Hematopoietic multipotent progenitor cell (in vitro differentiated cells): ENCODE data around the gene SYNDIG1. TPM values are rescaled to one million over a fixed set of nuclear protein-coding genes. Genes with fewer than 3 reads are reported as not detected.

Experiments used
- DNase-seq, 3 donors: peaks; one replicate each; pipeline ENCODE4 v3.0.0-alpha.2; 2011 to 2015; ENCODE audit warnings: low read depth in 2 of 3, low spot score in 2 of 3
- total RNA-seq: library from RNA; depleted of rRNA; stranded (reverse); fragments of >200 nt; gene quantifications from one replicate; pipeline ENCODE4 v1.2.3, GENCODE V29; 2012

Gene SYNDIG1
- total RNA-seq, 1 donor = under 0.01 TPM

DNA sequence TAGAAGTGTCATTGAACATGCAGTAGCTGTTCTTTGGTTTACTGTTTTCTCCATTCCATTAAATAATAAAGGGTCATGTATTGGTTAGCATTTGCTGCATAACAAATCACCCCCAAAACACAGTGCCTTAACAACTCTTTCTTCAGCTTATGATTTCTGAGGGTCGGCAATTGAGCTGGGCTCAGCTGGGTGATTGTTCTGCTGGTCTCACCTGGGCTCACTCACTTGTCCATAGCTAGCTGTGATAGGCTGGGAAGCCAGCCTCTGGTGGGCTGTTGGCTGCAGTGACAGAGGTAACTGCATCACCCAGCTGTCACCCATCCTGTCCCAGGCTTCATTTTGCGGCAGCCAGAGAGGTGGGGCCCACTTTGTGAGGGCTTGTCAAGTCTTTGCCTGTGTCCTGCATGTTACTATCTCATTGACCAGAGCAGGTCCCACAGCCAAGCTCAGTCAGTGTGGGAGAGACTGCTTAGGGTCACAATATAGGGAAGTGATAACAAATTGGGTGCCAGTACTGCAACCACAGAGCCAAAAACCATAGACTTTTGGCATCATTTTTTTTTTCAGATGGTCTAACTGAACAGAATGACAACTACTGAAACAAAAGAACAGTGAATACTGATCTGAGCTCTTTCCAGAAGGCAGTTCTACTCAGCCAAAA is 76.9 kb downstream of the SYNDIG1 start:
- no peak for DNase-seq

GRCh38 chr20:24547967-24548366 is 78.5 kb downstream of the SYNDIG1 start:
- no peak for DNase-seq

- no peak for DNase-seq
These were observed 89.8 kb downstream of the SYNDIG1 start for GRCh38 chr20:24559114-24559732.

DNA sequence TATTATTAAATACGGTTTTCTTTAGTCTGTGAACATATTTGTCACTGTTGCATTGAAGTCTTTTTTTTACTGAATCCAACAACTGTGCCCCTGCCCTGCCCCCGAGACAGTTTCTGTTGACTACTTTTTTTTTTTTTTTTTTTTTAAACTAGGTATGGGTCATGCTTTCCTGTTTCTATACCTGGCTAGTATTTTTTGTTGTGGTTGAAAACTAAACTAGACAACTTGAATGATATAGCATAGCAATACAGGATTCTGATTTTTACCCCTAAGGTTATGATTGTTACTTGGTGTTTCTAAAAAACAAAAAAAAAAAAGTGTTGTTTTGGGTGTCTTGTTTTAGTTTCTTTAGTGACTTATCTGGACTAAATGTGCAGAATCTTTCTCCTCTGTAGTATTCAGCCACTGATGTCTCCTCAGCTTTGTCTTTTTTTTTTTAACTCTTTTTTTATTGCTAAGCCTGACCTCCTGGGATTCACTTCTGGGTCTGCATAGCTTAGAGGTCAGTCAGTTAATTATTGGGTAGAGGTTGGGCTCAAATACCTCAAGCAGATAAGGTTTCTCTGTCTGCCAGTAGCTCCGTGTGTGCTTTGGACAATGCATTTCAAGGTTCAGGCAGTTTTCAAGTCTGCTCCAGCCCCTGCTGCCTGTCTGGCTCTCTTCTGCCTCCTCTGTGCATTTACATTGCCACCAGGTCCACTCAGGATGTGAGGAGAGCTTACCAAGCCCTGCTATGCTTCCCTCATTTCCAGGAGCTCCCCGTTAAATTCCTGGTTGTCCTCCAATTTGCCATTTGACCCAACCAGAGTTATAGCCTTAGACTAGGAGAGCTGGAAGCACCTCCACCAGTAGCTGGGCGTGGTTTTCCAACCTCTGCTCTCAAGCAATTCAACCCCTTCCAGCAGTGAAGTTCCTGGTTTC is 91.4 kb downstream of the SYNDIG1 start:
- DNase-seq = no peak

GRCh38 chr20:24565835-24566351 is 96.5 kb downstream of the SYNDIG1 start:
- no peak for DNase-seq

DNA sequence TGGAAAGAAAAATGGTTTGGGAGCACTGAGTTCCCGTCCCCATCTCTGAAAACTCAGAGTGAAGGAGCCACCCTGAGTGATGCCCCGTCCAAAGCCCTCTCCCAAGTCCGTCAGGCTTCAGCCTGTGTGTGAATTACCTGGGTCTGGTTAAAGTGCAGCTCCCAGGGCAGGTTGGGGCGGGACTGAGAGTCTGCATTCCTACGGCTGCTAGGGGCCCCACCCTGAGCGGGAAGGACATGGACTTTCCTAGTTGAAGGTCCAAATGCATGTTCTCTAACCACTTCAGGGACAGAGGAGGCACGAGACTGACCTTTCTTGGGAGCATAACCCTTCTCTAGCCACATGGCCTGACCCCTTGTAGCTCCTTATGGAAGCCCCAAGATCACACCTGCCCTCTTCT is 97.2 kb downstream of the SYNDIG1 start:
- no peak for DNase-seq

DNA sequence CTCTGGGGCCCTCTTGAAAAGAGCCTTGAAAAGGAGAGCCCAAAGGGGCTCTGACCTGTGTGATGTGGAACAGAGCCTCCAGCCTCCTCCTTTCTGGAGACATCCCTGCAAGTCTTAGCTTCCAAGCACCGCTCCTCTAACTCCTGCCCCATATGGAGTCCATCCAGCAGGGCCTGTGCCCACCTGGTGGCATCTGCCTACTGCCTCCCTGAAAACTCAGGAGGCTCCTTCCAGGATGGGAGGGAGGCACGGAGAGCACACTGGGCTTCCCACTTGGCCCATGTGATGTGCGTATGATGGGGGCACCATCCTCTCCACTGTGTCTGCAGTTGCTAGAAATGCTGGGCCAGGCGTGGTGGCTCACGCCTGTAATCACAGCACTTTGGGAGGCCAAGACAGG is 98.1 kb downstream of the SYNDIG1 start:
- no peak for DNase-seq

- no peak for DNase-seq
These were observed 99.4 kb downstream of the SYNDIG1 start for GRCh38 chr20:24568842-24569241.

DNA sequence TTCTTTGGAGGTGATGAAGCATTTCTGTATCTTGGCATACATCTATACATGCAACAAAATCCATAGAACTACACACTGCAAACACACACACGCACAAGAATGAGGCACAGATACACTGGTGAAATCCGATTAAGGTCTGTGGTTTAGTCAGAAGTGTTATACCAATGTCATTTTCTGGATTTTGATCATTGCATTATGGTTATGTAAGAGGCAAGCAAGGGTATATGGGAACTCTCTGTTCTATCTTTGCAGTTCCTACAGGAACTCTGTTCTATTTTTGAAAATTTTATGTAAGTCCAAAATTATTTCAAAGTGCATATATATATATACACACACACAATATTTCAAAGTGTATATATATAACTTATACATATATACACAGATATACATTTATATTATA is 101.7 kb downstream of the SYNDIG1 start:
- DNase-seq = no peak

- DNase-seq = no peak
These were observed 102.7 kb downstream of the SYNDIG1 start for GRCh38 chr20:24572140-24572539.

- no peak for DNase-seq
These were observed 103.4 kb downstream of the SYNDIG1 start for GRCh38 chr20:24572862-24573261.

- no peak for DNase-seq
These were observed 104.1 kb downstream of the SYNDIG1 start for GRCh38 chr20:24573557-24573956.

DNA sequence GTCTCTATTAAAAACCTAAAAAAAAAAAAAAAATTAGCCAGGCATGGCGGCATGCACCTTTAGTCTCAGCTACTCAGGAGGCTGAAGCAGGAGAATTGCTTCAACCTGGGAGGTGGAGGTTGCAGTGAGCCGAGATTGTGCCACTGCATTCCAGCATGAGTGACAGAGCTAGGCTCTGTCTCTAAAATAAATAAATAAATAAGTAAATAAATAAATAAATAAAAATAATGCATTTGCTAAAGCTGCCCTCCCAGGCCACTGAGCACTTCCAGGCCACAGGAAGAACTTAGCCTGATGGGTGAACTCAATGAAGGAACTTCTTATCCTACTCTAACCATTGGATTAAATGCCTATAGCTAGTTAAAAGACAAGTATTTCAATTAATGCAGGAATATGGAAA is 104.9 kb downstream of the SYNDIG1 start:
- no peak for DNase-seq

GRCh38 chr20:24574797-24575196 is 105.4 kb downstream of the SYNDIG1 start:
- no peak for DNase-seq

DNA sequence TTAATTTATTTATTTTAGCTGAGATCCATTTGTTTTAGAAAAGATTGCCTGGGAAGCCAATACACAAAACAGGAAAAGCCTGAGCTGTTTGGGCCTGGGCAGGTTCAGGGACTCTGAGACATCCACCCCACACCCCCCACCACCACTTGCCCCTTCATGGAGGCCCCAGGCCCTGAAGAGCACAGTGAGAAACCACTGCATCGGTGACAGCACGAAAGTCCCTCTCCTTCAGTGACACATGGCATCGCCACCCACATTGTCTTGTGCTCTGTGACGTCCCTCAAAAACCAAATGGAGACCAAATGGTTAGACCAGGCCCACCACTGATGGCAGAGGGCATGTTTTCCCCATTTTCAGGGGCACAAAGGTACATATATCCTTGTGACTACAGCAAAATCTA is 106.4 kb downstream of the SYNDIG1 start:
- no peak for DNase-seq

- no peak for DNase-seq
These were observed 107.0 kb downstream of the SYNDIG1 start for GRCh38 chr20:24576447-24576846.

GRCh38 chr20:24577271-24577909 is 108.0 kb downstream of the SYNDIG1 start:
- DNase-seq = no peak

- no peak for DNase-seq
These were observed 109.4 kb downstream of the SYNDIG1 start for GRCh38 chr20:24578567-24579415.

- no peak for DNase-seq
These were observed 110.0 kb downstream of the SYNDIG1 start for GRCh38 chr20:24579475-24579874.

GRCh38 chr20:24580006-24580405 is 110.6 kb downstream of the SYNDIG1 start:
- DNase-seq = no peak
